Choroid plexus epithelial cell (primary cell): Measurements from ENCODE around the gene KRTAP10-8.
"Not testable (repeated sequence)": the region's sequence is repeated elsewhere in the genome, so short reads cannot be mapped to it uniquely, and the experiment has no call there.

ENCODE experiments used
- DNase-seq: peaks from one replicate; pipeline ENCODE4 v3.0.0-alpha.2; 2010; ENCODE audit warnings: low read depth
- H3K4me3 ChIP-seq: 2 replicates; pipeline ENCODE4 v1.5.1; 2011; ENCODE audit warnings: low read depth, mild to moderate bottlenecking, control low read depth, low read length, moderate library complexity
- TF ChIP-seq, protein P1 (sequence below): conservative IDR thresholded peaks from 2 replicates; pipeline ENCODE4 v1.5.1; 2011; ENCODE audit warnings: low read depth, mild to moderate bottlenecking, control low read depth, inconsistent platforms, low read length, moderate library complexity

KRTAP10-8 gene

DNA sequence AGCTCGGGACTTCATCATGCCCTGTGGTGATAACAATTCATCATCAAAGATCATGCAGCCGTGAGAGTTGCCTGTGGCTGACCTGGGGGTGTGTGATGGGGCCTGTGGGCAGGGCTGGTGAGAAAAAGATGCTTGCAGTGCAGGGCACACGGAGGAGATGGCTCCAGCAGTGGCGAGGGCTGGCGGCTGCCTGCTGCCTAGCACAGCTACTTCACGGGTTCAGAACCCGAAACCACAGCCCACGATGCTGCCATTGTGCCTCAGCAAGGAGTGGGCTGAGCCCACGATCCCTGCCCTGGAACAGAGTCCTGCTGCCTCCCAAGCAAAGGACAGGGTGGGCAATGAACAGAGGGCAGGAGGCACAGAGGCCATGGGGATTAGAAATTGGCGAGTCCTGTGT is 14.4 kb downstream of the KRTAP10-8 start:
- H3K4me3 ChIP-seq, result no peak overlapping the region
- DNase-seq, result no peak
- TF ChIP-seq, protein P1, sequence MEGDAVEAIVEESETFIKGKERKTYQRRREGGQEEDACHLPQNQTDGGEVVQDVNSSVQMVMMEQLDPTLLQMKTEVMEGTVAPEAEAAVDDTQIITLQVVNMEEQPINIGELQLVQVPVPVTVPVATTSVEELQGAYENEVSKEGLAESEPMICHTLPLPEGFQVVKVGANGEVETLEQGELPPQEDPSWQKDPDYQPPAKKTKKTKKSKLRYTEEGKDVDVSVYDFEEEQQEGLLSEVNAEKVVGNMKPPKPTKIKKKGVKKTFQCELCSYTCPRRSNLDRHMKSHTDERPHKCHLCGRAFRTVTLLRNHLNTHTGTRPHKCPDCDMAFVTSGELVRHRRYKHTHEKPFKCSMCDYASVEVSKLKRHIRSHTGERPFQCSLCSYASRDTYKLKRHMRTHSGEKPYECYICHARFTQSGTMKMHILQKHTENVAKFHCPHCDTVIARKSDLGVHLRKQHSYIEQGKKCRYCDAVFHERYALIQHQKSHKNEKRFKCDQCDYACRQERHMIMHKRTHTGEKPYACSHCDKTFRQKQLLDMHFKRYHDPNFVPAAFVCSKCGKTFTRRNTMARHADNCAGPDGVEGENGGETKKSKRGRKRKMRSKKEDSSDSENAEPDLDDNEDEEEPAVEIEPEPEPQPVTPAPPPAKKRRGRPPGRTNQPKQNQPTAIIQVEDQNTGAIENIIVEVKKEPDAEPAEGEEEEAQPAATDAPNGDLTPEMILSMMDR, result no peak

DNA sequence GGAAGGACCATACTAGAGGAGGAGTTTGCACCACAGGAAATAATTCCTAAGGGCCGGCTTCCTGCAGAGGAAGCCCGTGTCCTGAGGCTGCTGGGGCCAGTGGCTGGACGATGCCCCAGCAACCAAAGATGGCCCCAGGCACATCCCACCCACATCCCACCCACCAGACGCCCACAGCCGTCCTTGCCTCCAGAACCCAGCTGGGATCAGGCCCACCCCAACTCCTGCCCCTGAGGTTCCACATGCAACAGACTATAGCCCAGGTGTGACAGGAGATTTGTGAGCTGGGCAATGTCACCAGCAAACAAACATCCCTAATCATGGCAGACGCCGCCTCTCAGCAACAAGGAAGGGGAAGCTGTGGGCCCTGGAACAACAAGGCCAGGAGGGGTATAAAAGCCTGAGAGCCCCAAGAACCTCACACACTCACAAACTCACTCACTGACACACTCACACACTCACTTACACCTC is 14.8 kb downstream of the KRTAP10-8 start, which contains the start of gene KRTAP10-9:
Gene KRTAP10-9 (plus strand): TSS at position 421 of the 471 bp plus-strand sequence. CDS start 79 bp downstream, outside the sequence.
- no peak for DNase-seq
- no peak within 1 kb of the TSS for H3K4me3 ChIP-seq
- TF ChIP-seq, protein P1, result no peak

DNA sequence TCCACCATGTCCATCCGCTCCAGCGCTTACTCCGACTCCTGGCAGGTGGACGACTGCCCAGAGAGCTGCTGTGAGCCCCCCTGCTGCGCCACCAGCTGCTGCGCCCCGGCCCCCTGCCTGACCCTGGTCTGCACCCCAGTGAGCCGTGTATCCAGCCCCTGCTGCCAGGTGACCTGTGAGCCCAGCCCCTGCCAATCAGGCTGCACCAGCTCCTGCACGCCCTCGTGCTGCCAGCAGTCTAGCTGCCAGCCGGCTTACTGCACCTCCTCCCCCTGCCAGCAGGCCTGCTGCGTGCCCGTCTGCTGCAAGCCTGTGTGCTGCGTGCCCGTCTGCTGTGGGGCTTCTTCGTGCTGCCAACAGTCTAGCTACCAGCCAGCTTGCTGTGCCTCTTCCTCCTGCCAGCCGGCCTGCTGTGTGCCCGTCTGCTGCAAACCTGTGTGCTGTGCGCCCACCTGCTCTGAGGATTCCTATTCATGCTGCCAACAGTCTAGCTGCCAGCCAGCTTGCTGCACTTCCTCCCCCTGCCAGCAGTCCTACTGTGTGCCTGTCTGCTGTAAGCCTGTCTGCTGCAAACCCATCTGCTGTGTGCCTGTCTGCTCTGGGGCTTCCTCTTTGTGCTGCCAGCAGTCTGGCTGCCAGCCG is 15.4 kb downstream of the KRTAP10-8 start:
- not testable (repeated sequence) for DNase-seq, H3K4me3 ChIP-seq

DNA sequence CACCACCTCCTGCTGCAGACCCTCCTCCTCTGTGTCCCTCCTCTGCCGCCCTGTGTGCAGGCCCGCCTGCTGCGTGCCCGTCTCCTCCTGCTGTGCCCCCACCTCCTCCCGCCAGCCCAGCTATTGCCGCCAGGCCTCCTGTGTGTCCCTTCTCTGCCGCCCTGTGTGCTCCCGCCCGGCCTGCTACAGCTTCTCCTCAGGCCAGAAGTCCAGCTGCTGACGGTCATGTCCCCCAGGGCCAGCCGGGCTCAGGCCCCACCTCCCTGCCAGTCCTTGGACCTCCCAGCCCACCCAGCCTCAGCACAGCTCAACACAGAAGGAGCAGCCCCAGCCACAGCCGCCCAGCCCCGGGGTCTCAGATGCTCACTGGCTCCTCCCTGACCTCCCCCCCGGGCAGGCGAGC is 16.0 kb downstream of the KRTAP10-8 start:
- not testable (repeated sequence) for DNase-seq, H3K4me3 ChIP-seq

DNA sequence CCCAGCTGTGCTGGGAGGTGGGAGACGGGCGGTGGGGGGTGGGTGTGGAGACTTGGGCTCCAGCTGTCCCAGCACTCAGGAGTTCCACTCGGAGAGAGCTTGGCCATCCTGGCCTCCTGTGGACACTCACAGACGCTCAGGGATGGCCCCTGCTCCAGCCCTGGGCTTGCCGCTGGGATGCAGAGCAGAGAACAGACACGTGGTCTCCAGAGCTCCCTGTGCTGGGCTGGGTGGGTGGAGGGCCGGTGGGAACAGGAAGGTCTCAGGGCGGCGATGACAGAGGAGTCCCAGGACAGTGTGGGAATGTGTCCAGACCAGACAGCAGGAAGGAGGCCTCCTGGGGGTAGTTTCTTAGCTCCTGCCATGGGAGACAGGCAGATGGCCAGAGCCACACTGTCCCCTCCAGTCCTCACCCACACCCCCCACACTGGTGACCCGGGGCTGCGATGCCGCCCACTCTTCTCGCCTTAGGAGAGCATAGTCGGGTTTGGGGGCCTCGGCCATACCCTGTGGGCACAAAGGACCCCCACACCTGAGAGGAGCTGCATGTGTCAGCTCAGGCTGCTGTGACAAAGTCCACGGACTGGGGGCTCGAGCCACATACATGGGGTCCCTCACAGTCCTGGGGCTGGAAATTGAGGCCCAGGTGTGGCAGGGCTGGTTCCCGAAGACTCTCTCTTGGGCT is 17.0 kb downstream of the KRTAP10-8 start:
- TF ChIP-seq, protein P1, result no peak
- H3K4me3 ChIP-seq, result no peak overlapping the region
- no peak for DNase-seq

DNA sequence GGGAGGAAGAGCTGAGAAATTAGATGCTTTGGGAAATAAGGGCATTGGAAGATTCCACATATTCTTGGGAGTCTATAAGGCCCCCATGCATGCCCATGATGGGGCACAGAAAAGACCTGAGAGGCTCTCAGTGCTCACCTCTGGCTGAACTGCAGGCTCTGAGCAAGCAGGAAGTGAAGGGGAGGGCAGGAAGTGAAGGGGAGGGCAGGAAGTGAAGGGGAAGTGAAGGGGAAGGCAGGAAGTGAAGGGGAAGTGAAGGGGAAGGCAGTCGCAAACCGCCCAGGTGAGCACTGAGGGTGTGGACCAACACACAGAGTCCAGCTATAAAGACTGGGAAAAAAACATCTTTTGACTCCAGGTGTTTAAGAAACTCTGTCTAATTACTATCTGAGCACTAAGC is 18.6 kb downstream of the KRTAP10-8 start:
- TF ChIP-seq, protein P1, result no peak
- DNase-seq, result no peak
- H3K4me3 ChIP-seq, result no peak overlapping the region

DNA sequence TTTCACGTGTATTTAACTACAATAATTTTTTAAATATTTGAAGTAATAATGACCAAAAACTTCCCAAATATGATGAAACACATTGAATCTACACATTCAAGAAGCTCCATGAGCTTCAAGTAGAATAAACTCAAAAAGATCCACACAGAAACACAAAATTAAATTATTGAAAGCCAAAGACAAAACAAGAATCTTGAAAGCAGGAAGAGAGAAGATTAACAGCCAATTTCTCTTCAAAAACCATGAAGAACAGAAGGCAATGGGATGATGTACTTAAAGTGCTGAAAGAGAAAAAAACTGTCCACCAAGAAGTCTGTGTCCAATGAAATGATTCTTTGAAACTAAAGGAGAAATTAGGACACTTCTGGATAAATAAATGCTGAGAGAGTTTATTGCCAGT is 20.2 kb downstream of the KRTAP10-8 start:
- DNase-seq, result no peak
- TF ChIP-seq, protein P1, result no peak
- H3K4me3 ChIP-seq, result no peak overlapping the region
